Measurements from ENCODE around the gene CAMKK1.
A peak's percentile ranks its signal among the peaks of the same experiment; 100 is the strongest.
"Not testable (repeated sequence)": the region's sequence is repeated elsewhere in the genome, so short reads cannot be mapped to it uniquely, and the experiment has no call there.

CAMKK1 gene

GRCh38 chr17:3845621-3846436 lies 47.0 kb downstream of the CAMKK1 start, which contains the start of gene NCBP3:
TSS of gene NCBP3 (minus strand) at chr17:3846246. CDS start at chr17:3846223, 23 bp downstream.
- DNase-seq (ENCODE audit: low spot score), result peak; percentile 97

- DNase-seq (ENCODE audit: low spot score), result no peak
Observed at GRCh38 chr17:3845291-3845620, 47.6 kb downstream of the CAMKK1 start.

- not testable (repeated sequence) for DNase-seq (ENCODE audit: low spot score)
Observed at GRCh38 chr17:3844556-3844955, 48.3 kb downstream of the CAMKK1 start.

- DNase-seq (ENCODE audit: low spot score), result peak; percentile 47
Observed at GRCh38 chr17:3843935-3844516, 48.8 kb downstream of the CAMKK1 start.

GRCh38 chr17:3838206-3838605 lies 54.6 kb downstream of the CAMKK1 start:
- no peak for DNase-seq (ENCODE audit: low spot score)

GRCh38 chr17:3836551-3836950 lies 56.3 kb downstream of the CAMKK1 start:
- DNase-seq (ENCODE audit: low spot score), result no peak

- DNase-seq (ENCODE audit: low spot score), result no peak
Observed at GRCh38 chr17:3835410-3836229, 57.2 kb downstream of the CAMKK1 start.

- no peak for DNase-seq (ENCODE audit: low spot score)
Observed at GRCh38 chr17:3834811-3835210, 58.0 kb downstream of the CAMKK1 start.

- DNase-seq (ENCODE audit: low spot score), result no peak
Observed at GRCh38 chr17:3828852-3829232, 64.0 kb downstream of the CAMKK1 start.

- DNase-seq (ENCODE audit: low spot score), result no peak
Observed at GRCh38 chr17:3828151-3828851, 64.6 kb downstream of the CAMKK1 start.

- DNase-seq (ENCODE audit: low spot score), result peak; percentile 57
Observed at GRCh38 chr17:3827124-3827773, 65.6 kb downstream of the CAMKK1 start.

GRCh38 chr17:3826191-3826590 lies 66.7 kb downstream of the CAMKK1 start:
- no peak for DNase-seq (ENCODE audit: low spot score)

- DNase-seq (ENCODE audit: low spot score), result no peak
Observed at GRCh38 chr17:3821101-3821500, 71.8 kb downstream of the CAMKK1 start.

- DNase-seq (ENCODE audit: low spot score), result no peak
Observed at GRCh38 chr17:3818786-3819185, 74.1 kb downstream of the CAMKK1 start.

- DNase-seq (ENCODE audit: low spot score), result no peak
Observed at GRCh38 chr17:3817851-3818605, 74.8 kb downstream of the CAMKK1 start.

- DNase-seq (ENCODE audit: low spot score), result no peak
Observed at GRCh38 chr17:3815925-3816324, 76.9 kb downstream of the CAMKK1 start.

- no peak for DNase-seq (ENCODE audit: low spot score)
Observed at GRCh38 chr17:3815122-3815521, 77.7 kb downstream of the CAMKK1 start.

- no peak for DNase-seq (ENCODE audit: low spot score)
Observed at GRCh38 chr17:3814361-3814760, 78.5 kb downstream of the CAMKK1 start.

GRCh38 chr17:3813171-3813570 lies 79.7 kb downstream of the CAMKK1 start:
- no peak for DNase-seq (ENCODE audit: low spot score)

- DNase-seq (ENCODE audit: low spot score), result no peak
Observed at GRCh38 chr17:3812771-3813170, 80.1 kb downstream of the CAMKK1 start.

- no peak for DNase-seq (ENCODE audit: low spot score)
Observed at GRCh38 chr17:3812284-3812683, 80.6 kb downstream of the CAMKK1 start.
